HS-5 (cell line): ENCODE data around the gene EMID1.

Experiments used
- DNase-seq: peaks from one replicate; pipeline ENCODE4 v3.0.0-alpha.2; 2012; ENCODE audit warnings: low read depth

The EMID1 gene

GRCh38 chr22:29205594-29206371 lies at the start of gene EMID1:
EMID1 (plus strand) TSS chr22:29205896; CDS start chr22:29206039, 143 bp downstream.
- no peak for DNase-seq

GRCh38 chr22:29155966-29156365 lies 49.7 kb upstream of the EMID1 start:
- no peak for DNase-seq

- DNase-seq: no peak
These were observed 49.2 kb upstream of the EMID1 start for GRCh38 chr22:29156507-29156906.

- DNase-seq: no peak
These were observed 47.7 kb upstream of the EMID1 start for GRCh38 chr22:29157759-29158535.

GRCh38 chr22:29158546-29158945 lies 47.1 kb upstream of the EMID1 start:
- no peak for DNase-seq

GRCh38 chr22:29163808-29164207 lies 41.9 kb upstream of the EMID1 start:
- no peak for DNase-seq

- DNase-seq: no peak
These were observed 40.2 kb upstream of the EMID1 start for GRCh38 chr22:29165321-29166060.

- no peak for DNase-seq
These were observed 39.5 kb upstream of the EMID1 start for GRCh38 chr22:29166180-29166579.

- DNase-seq: no peak
These were observed 38.4 kb upstream of the EMID1 start for GRCh38 chr22:29167032-29167911.

GRCh38 chr22:29171721-29172120 lies 34.0 kb upstream of the EMID1 start:
- DNase-seq: no peak

- no peak for DNase-seq
These were observed 33.5 kb upstream of the EMID1 start for GRCh38 chr22:29172216-29172615.

GRCh38 chr22:29175312-29175835 lies 30.3 kb upstream of the EMID1 start:
- no peak for DNase-seq

GRCh38 chr22:29183971-29184848 lies 21.5 kb upstream of the EMID1 start:
- no peak for DNase-seq

GRCh38 chr22:29184849-29185490 lies 20.7 kb upstream of the EMID1 start:
- no peak for DNase-seq

GRCh38 chr22:29186302-29186701 lies 19.4 kb upstream of the EMID1 start:
- no peak for DNase-seq

- DNase-seq: no peak
These were observed 17.9 kb upstream of the EMID1 start for GRCh38 chr22:29187831-29188230.

GRCh38 chr22:29190051-29190450 lies 15.6 kb upstream of the EMID1 start:
- DNase-seq: no peak

GRCh38 chr22:29190918-29191317 lies 14.8 kb upstream of the EMID1 start:
- DNase-seq: no peak

- no peak for DNase-seq
These were observed 12.7 kb upstream of the EMID1 start for GRCh38 chr22:29193021-29193420.

- DNase-seq: no peak
These were observed 11.5 kb upstream of the EMID1 start for GRCh38 chr22:29194184-29194583.
